ENCODE data around the gene HACD1.

The HACD1 gene

DNA sequence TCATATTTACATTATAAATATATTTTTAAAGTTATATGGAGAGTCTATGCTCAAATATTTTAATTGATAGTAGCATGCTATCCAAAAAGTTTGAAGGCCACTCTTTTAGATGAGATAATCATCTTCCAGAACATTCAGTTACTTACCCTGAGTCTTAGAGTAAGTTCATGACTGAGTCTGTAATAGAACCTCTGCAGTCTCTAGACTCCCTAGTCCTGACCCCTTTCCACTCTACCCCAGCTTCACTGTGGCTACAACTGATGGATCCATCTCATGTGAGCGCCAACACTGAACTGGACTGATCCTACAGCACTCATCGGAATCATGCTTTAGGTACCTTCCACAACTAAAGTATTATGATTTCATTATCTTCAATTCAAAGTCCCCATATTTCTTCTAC lies 10.1 kb downstream of the HACD1 start:
- Histone ChIP-seq H3K9me3 (no peaks in the 10 kb centered on the region), H3K4me1 (peaks cover 0 to 22% (median 0%) of the 10 kb centered on the region in 4 donors), H3K27me3 (no peaks in the 10 kb centered on the region), H3K27ac (no peak overlapping the region), H3K36me3 (peaks cover 5 to 8% (median 5%) of the 10 kb centered on the region in 3 donors), H3K4me3 (no peak overlapping the region)
- DNase-seq = no peak
- intact Hi-C loops (cut with DNase I; ENCODE audit: low total_unique reads) = loop anchor here (2.0 to 5.0 kb wide), 2 partner anchors 136 to 495 kb away; no protein-coding TSS in a partner anchor
- TF ChIP-seq, protein P1, sequence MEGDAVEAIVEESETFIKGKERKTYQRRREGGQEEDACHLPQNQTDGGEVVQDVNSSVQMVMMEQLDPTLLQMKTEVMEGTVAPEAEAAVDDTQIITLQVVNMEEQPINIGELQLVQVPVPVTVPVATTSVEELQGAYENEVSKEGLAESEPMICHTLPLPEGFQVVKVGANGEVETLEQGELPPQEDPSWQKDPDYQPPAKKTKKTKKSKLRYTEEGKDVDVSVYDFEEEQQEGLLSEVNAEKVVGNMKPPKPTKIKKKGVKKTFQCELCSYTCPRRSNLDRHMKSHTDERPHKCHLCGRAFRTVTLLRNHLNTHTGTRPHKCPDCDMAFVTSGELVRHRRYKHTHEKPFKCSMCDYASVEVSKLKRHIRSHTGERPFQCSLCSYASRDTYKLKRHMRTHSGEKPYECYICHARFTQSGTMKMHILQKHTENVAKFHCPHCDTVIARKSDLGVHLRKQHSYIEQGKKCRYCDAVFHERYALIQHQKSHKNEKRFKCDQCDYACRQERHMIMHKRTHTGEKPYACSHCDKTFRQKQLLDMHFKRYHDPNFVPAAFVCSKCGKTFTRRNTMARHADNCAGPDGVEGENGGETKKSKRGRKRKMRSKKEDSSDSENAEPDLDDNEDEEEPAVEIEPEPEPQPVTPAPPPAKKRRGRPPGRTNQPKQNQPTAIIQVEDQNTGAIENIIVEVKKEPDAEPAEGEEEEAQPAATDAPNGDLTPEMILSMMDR (IDR thresholded peaks at IDR 0.05) = no peak

DNA sequence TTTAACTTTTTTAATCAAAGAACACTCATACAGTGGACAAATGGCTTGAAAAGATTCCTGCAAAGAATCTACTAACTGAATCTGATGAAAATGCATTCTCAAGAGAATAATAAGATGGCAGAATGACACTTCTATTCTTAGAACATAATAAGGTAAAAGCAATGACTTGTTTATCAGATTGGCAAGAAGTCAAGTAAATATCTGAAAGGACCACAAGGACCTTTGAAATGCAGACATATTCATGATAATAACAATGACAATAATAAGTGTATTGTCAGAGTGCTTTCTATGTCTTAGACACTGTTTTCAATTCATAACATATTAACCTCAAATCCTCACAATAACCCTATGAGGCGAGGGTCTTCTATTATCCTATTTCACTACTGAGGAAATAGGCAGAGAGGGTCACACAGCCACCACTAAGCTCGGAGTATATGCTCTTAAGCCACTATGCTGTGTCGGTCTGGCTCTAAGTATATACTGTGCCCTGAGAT lies 10.6 kb downstream of the HACD1 start:
- H3K27ac ChIP-seq = no peak overlapping the region
- no peaks in the 10 kb centered on the region for H3K9me3 ChIP-seq
- intact Hi-C loops (cut with DNase I; ENCODE audit: low total_unique reads) = loop anchor here (2.0 to 5.0 kb wide), 2 partner anchors 136 to 496 kb away; no protein-coding TSS in a partner anchor
- no peak for DNase-seq
- H3K27me3 ChIP-seq = no peaks in the 10 kb centered on the region
- H3K4me3 ChIP-seq = no peak overlapping the region
- TF ChIP-seq, protein P1 (IDR thresholded peaks at IDR 0.05) = no peak
- peaks cover 0 to 18% (median 0%) of the 10 kb centered on the region in 4 donors for H3K4me1 ChIP-seq
- peaks cover 8 to 10% (median 8%) of the 10 kb centered on the region in 3 donors for H3K36me3 ChIP-seq

DNA sequence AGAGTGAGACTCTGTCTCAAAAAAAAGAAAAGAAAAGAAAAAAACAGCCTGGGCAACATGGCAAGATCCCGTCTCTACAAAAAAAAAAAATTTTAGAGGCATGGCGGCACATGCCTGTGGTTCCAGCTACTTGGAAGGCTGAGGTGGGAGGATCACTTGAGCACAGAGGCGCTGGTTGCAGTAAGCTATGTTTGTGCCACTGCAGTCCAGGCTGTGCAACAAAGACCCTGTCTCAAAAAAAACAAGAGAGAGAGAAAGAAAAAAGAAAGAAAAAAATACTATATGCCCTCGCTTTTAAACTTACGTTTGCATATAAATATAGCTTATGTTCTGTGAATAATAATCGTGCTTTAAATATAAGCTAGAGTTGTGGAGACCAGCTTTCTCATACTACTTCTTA lies 11.2 kb downstream of the HACD1 start:
- Histone ChIP-seq H3K27me3 (no peaks in the 10 kb centered on the region), H3K4me3 (no peak overlapping the region), H3K27ac (no peak overlapping the region), H3K36me3 (peaks cover 10 to 15% (median 12%) of the 10 kb centered on the region in 3 donors), H3K9me3 (no peaks in the 10 kb centered on the region), H3K4me1 (peaks cover 0 to 18% (median 0%) of the 10 kb centered on the region in 4 donors)
- DNase-seq = no peak
- TF ChIP-seq, protein P1 (IDR thresholded peaks at IDR 0.05) = no peak
- intact Hi-C loops (cut with DNase I; ENCODE audit: low total_unique reads) = loop anchor here (2.0 to 5.0 kb wide), 2 partner anchors 137 to 496 kb away; no protein-coding TSS in a partner anchor

DNA sequence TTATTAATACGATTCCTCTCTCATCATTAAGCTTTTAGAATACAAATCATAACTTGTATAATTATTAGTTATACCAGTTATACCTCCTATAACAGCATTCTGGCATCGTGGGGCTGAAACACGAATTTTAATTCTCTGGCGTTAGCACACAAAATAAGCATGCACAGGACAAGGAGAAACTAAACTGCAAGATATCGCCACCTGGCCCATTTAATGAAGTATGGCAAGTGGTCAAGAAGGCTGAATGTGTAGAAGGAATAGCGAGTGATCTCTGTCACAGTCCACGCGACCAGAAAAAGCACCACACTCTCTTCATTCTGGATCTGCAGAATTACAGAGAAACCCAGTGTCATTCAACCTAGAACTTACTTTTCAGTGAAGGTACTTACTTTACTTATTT lies 18.1 kb downstream of the HACD1 start:
- no peaks in the 10 kb centered on the region for H3K27me3 ChIP-seq
- no peak overlapping the region for H3K27ac ChIP-seq
- no peaks in the 10 kb centered on the region for H3K9me3 ChIP-seq
- no peak overlapping the region for H3K4me3 ChIP-seq
- peaks cover 22 to 37% (median 32%) of the 10 kb centered on the region in 3 donors for H3K36me3 ChIP-seq
- TF ChIP-seq, protein P1 (IDR thresholded peaks at IDR 0.05) = no peak
- no peak for DNase-seq
- no peaks in the 10 kb centered on the region for H3K4me1 ChIP-seq
- intact Hi-C loops (cut with DNase I; ENCODE audit: low total_unique reads) = no loop called here

DNA sequence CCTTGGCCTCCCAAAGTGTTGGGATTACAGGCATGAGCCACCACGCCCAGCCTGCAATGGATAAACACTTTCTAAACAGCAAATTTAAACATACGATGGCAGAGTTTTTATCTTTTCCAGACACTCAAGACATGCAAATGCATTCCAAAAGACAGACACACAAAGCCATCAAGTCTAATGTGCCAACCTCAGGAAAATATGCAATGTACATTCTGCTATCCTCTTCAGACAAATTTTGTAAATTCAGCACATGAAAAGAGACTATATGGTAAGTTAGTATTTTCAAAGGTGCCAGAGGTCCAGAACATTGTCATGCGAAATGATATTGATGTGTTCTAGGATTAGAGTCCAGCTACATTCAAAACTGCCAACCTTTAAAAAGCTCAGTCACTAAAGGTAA lies 19.8 kb downstream of the HACD1 start:
- Histone ChIP-seq H3K36me3 (peaks cover 30 to 50% (median 40%) of the 10 kb centered on the region in 3 donors), H3K27ac (no peak overlapping the region), H3K9me3 (no peaks in the 10 kb centered on the region), H3K27me3 (no peaks in the 10 kb centered on the region), H3K4me1 (no peaks in the 10 kb centered on the region), H3K4me3 (no peak overlapping the region)
- intact Hi-C loops (cut with DNase I; ENCODE audit: low total_unique reads) = no loop called here
- DNase-seq = no peak
- TF ChIP-seq, protein P1 (IDR thresholded peaks at IDR 0.05) = no peak

All from tibial artery (tissue), 4 donors.